Measurements from ENCODE around the gene CASQ1.

Gene CASQ1

DNA sequence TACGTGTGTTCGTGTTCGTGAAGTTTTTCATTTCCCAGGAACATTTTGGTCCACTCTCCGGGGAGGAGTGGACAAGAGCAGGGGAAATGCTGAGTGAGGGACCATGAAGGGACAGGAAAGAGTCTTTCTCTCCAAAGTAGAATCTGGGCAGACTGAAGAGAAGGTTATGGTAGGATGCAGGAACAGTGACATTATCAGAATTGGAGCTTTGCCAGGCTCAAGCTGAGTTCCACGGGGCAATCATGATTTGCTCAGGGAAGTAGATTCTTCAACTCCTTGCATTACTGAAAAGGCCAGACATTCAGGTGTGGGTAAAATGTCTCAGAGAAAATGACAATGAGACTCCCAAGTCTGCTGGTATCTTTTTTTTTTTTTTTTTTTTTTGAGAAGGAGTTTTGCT is 22.4 kb upstream of the CASQ1 start:
- in situ Hi-C loops (cut with MboI; ENCODE audit: low sequenced_read_pairs), result no loop called here

- in situ Hi-C loops (cut with MboI; ENCODE audit: low sequenced_read_pairs), result no loop called here
Measured at GRCh38 chr1:160168609-160169369, 21.6 kb upstream of the CASQ1 start.

DNA sequence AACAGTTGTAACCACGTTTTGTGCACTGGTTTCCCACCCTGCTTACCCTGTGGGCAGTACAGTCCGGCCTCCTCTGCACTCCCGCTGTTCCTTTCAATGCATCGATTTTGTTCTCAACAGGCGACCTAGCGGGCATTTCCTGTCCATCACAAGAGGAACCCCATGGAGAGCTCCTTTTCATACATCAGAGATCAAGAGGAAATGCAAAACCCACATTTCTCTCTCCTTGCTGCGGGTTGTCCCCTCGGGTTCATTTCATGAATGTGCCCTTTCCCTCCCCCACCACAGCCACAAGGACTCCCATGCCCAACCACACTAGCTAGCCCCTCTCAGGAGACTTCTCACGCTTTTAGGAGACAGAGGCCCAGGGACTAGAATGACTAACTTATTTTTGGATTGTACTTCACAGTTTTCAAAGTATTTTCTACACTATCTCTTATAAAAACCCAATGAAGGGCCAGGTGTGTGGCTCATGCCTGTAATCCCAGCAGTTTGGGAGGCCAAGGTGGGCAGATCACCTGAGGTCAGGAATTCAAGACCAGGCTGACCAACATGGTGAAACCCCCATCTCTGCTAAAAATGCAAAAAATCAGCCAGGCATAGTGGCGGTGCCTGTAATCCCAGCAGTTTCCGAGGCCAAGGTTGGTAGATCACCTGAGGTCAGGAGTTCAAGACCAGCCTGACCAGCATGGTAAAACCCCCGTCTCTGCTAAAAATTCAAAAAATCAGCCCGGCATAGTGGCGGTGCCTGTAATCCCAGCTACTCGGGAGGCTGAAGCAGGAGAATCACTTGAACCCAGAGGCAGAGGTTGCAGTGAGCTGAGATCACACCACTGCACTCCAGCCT is 20.6 kb upstream of the CASQ1 start:
- in situ Hi-C loops (cut with MboI; ENCODE audit: low sequenced_read_pairs), result no loop called here

DNA sequence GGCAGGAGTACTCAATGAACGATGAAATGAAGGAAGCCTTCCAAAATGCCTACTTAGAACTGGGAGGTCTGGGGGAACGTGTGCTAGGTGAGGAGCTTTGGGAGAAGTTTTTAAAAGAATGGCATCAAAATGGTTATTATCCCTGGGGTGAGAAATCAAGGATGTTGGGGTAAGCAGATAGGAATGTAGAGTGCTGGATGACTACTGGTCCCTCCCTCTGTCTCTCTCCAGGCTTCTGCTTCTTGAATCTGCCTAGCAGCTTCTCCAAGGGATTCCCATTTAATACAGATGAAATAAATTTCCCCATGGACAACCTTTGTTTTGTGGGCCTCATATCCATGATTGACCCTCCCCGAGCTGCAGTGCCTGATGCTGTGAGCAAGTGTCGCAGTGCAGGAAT is 19.0 kb upstream of the CASQ1 start:
- in situ Hi-C loops (cut with MboI; ENCODE audit: low sequenced_read_pairs), result no loop called here

- in situ Hi-C loops (cut with MboI; ENCODE audit: low sequenced_read_pairs), result no loop called here
Measured at GRCh38 chr1:160171980-160172379, 18.4 kb upstream of the CASQ1 start.

- in situ Hi-C loops (cut with MboI; ENCODE audit: low sequenced_read_pairs), result no loop called here
Measured at GRCh38 chr1:160177231-160177630, 13.1 kb upstream of the CASQ1 start.

GRCh38 chr1:160177667-160178066 is 12.7 kb upstream of the CASQ1 start:
- in situ Hi-C loops (cut with MboI; ENCODE audit: low sequenced_read_pairs), result no loop called here

GRCh38 chr1:160178731-160179130 is 11.6 kb upstream of the CASQ1 start:
- in situ Hi-C loops (cut with MboI; ENCODE audit: low sequenced_read_pairs), result no loop called here

DNA sequence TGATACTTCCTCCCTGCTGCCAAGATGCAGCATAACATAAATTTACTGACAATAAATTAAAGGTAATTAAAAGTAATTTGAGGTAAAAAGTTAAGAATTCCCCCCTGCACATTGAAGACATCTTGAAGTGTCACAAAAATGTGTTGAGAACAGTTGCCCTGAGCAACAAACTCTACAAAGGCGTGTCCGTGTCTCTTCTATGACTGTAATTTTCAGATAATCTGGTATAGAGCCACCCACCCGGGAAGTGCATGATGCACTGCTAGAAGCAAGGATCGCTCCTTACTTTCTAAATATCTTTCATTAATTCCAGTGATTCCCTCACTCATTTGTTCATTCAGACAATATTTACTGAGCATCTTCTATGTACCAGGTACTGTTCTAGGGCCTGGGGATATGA is 11.0 kb upstream of the CASQ1 start:
- in situ Hi-C loops (cut with MboI; ENCODE audit: low sequenced_read_pairs), result no loop called here

- in situ Hi-C loops (cut with MboI; ENCODE audit: low sequenced_read_pairs), result no loop called here
Measured at GRCh38 chr1:160186246-160186645, 4.1 kb upstream of the CASQ1 start.

DNA sequence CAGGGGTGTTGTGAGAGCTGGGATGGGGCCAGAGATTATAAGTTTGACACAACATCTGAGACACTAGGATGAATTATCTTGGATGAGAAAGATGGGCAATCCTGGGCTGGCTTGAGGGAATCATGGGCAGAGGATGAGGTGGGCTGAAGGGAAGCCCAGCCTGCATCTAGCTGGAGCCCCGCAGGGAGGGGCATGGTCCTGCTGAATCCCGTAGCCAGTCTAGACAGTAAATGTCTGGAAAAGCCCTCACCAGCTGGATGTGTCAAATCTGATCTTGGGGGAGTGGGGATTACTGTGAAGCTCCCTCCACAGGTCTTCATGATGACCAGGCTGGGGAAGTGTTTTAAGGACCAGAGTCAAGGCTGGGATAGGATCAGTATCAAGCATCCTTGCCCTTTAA is 3.6 kb upstream of the CASQ1 start:
- in situ Hi-C loops (cut with MboI; ENCODE audit: low sequenced_read_pairs), result no loop called here

- in situ Hi-C loops (cut with MboI; ENCODE audit: low sequenced_read_pairs), result no loop called here
Measured at GRCh38 chr1:160187407-160187806, 3.0 kb upstream of the CASQ1 start.

- in situ Hi-C loops (cut with MboI; ENCODE audit: low sequenced_read_pairs), result no loop called here
Measured at GRCh38 chr1:160188341-160188740, 2.0 kb upstream of the CASQ1 start.

- in situ Hi-C loops (cut with MboI; ENCODE audit: low sequenced_read_pairs), result no loop called here
Measured at GRCh38 chr1:160191756-160192155, 1.4 kb downstream of the CASQ1 start.

- in situ Hi-C loops (cut with MboI; ENCODE audit: low sequenced_read_pairs), result no loop called here
Measured at GRCh38 chr1:160192234-160192633, 1.9 kb downstream of the CASQ1 start.

DNA sequence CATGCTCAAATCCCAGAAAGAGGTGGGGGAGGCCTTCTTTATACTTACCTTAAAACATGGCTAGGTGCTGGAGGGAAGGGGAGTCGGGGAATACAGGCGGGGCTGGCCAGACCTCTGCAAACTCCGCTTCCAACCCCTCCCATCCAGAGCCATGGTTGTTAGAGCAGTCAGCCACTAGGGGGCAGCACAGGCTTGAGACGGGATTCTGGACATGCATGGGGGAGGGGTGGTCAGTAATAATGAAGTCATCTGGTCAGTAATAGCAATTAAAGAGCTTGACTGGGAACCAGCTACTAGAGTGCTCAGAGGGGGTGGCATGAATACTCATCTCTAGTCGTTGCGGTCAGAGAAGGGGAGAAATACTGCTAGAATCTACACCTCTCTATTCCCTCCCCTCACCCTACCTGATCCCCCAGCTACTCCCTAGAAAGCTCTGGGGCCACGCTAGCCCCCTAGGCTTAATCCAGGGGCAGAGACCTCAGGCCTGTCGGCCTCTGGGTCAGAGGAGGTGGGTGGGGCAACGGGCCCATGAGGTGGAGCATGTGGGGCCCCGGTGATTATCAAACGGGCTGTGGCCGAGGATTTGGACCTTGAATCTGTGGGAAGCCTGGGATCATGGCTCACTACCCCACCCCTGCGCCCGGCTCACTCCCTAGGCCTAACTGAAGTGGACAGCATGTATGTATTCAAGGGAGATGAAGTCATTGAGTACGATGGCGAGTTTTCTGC is 2.9 kb downstream of the CASQ1 start:
- in situ Hi-C loops (cut with MboI; ENCODE audit: low sequenced_read_pairs), result no loop called here

DNA sequence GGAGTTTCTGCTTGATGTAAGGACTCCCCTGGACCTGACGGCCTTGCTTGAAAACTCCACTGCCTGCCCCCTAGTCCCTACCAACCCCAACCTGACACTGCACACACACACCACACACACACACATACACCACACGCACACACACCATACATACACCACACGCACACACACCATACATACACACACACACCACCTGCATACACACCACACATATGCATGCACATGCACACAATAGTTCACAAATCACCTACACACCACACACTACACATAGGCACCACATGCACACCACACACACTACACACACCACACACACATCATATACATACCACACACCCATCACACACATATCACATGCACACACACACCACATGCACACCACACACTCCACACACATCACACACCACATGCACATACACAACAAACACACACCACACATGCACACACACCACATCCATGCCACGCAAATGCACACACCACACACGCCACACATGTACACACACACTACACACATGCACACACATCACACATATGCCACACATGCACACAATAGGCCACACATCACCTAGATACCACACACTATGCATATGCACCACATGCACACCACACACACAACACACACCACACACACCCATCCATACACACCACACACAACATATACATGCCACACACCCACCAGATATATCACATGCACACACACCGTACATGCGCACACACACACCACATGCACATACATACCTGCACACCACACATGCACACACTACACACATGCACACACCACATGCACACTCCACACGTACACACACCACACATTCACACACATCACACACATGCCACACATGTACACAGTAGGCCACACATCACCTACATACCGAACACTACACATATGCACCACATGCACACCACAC is 3.7 kb downstream of the CASQ1 start:
- in situ Hi-C loops (cut with MboI; ENCODE audit: low sequenced_read_pairs), result no loop called here

GRCh38 chr1:160194737-160195059 is 4.3 kb downstream of the CASQ1 start:
- in situ Hi-C loops (cut with MboI; ENCODE audit: low sequenced_read_pairs), result no loop called here

- in situ Hi-C loops (cut with MboI; ENCODE audit: low sequenced_read_pairs), result no loop called here
Measured at GRCh38 chr1:160196143-160196542, 5.8 kb downstream of the CASQ1 start.

DNA sequence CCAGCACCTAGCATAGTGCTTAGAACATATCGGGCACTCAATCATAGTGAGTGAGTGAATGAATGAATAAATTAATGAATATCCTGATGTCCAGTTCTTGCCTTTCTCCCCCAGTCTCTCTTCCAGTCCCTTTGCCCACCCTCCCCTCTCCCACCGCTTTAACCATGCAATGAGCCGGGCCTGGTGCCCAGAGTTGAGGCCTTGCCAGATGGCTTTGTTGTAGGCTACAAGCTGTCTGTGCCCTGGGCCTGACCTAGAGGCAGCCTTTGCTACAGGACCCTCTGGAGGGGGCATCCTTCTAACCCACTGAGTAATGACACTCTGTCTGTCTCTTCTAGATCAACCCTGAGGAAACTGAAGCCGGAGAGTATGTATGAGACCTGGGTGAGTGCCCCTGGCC is 6.9 kb downstream of the CASQ1 start:
- in situ Hi-C loops (cut with MboI; ENCODE audit: low sequenced_read_pairs), result no loop called here

GRCh38 chr1:160200786-160201185 is 10.4 kb downstream of the CASQ1 start:
- in situ Hi-C loops (cut with MboI; ENCODE audit: low sequenced_read_pairs), result no loop called here
